ENCODE data around the gene THBS4. TPM values are rescaled to one million over a fixed set of nuclear protein-coding genes. Genes with fewer than 3 reads are reported as not detected.
"Not testable (repeated sequence)": the region's sequence is repeated elsewhere in the genome, so short reads cannot be mapped to it uniquely, and the experiment has no call there.

Gene THBS4
- total RNA-seq, 2 donors from 2014 or later, result 18.4 to 20.8 TPM

GRCh38 chr5:80109646-80110478 lies 74.7 kb downstream of the THBS4 start:
- Histone ChIP-seq H3K4me3 (no peak overlapping the region), H3K9me3 (no peaks in the 10 kb centered on the region), H3K27me3 (no peaks in the 10 kb centered on the region), H3K36me3 (replicated peaks in 1 of 2; ENCODE audit: insufficient read depth in 1 of 2, low read depth in 2 of 2) (no peaks in the 10 kb centered on the region), H3K27ac (no peak overlapping the region), H3K4me1 (peaks cover 22% of the 10 kb centered on the region)
- ATAC-seq (no peak), DNase-seq (no peak)
- WGBS, 2 donors, result 63 to 64% methylated on average over 9 of the region's 9 CpGs
- no peak for TF ChIP-seq POLR2A (IDR thresholded peaks at IDR 0.05)
- no peak for TF ChIP-seq CTCF (IDR thresholded peaks at IDR 0.05)
- intact Hi-C loops (cut with DNase I), result no loop called here

- H3K36me3 ChIP-seq (replicated peaks in 1 of 2; ENCODE audit: insufficient read depth in 1 of 2, low read depth in 2 of 2); intact Hi-C loops (cut with DNase I); H3K27me3 ChIP-seq; ATAC-seq; H3K9me3 ChIP-seq; H3K4me3 ChIP-seq; DNase-seq; H3K27ac ChIP-seq: not testable (repeated sequence)
- peaks cover 13% of the 10 kb centered on the region for H3K4me1 ChIP-seq
- WGBS, 2 donors, result 36 to 52% methylated on average over 5 of the region's 5 CpGs
Observed at GRCh38 chr5:80111376-80111990, 76.3 kb downstream of the THBS4 start.

GRCh38 chr5:80114860-80115259 lies 79.7 kb downstream of the THBS4 start:
- ATAC-seq (no peak), DNase-seq (no peak)
- H3K27ac ChIP-seq, result no peak overlapping the region
- peaks cover 12% of the 10 kb centered on the region for H3K4me1 ChIP-seq
- WGBS, 2 donors, result 63 to 72% methylated on average over 3 of the region's 3 CpGs
- TF ChIP-seq POLR2A (IDR thresholded peaks at IDR 0.05), result no peak
- TF ChIP-seq CTCF (IDR thresholded peaks at IDR 0.05), result no peak
- H3K4me3 ChIP-seq, result no peak overlapping the region
- no peaks in the 10 kb centered on the region for H3K9me3 ChIP-seq
- no peaks in the 10 kb centered on the region for H3K27me3 ChIP-seq
- H3K36me3 ChIP-seq (replicated peaks in 1 of 2; ENCODE audit: insufficient read depth in 1 of 2, low read depth in 2 of 2), result no peaks in the 10 kb centered on the region
- intact Hi-C loops (cut with DNase I), result no loop called here

DNA sequence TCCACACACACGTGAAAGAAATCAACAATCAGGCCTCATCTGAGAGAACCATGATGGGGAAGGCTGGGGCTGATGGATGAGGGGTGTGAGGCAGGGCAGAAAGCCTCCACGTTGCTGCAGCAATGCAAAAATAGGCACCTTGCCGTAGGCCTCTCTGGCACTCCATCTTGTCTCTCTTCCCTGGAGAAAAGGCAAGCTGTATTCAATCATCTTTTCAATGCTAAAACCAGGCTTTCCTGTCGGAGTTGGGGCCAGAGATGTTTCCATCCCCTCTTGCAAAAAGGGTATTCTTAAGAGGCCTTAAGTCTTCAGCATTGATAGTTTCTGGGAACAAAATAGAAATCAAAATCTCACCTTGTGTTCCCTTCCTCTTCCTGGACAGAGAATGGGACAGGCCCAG lies 80.9 kb downstream of the THBS4 start:
- DNase-seq (no peak), ATAC-seq (no peak)
- intact Hi-C loops (cut with DNase I), result no loop called here
- Histone ChIP-seq H3K27me3 (no peaks in the 10 kb centered on the region), H3K36me3 (replicated peaks in 1 of 2; ENCODE audit: insufficient read depth in 1 of 2, low read depth in 2 of 2) (no peaks in the 10 kb centered on the region), H3K9me3 (no peaks in the 10 kb centered on the region), H3K27ac (no peak overlapping the region), H3K4me3 (no peak overlapping the region), H3K4me1 (peaks cover 8% of the 10 kb centered on the region)
- WGBS, 2 donors, result 80 to 82% methylated on average over 4 of the region's 4 CpGs
- TF ChIP-seq POLR2A (IDR thresholded peaks at IDR 0.05), result no peak
- TF ChIP-seq CTCF (IDR thresholded peaks at IDR 0.05), result no peak

DNA sequence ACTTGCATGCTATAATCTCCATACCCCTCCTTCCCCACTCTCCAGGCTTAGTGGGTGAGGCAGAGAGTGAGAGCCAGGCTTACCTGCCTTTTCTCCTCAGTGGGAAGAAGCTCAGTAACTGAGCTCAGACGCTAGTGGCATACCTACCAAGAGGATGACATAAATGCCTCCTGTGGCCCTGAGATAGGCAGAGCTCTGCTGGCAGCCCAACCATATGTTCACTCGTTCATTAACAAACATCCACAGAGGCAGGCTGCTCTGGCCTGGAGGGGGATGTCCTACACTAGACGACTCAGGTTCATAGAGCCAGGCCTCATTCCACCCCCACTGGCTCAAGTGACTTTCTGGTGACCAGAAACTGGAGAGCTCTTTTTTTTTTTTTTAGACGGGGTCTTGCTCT lies 81.3 kb downstream of the THBS4 start:
- H3K4me1 ChIP-seq, result peaks cover 5% of the 10 kb centered on the region
- DNase-seq, result no peak
- H3K4me3 ChIP-seq, result no peak overlapping the region
- intact Hi-C loops (cut with DNase I), result no loop called here
- no peaks in the 10 kb centered on the region for H3K9me3 ChIP-seq
- no peaks in the 10 kb centered on the region for H3K36me3 ChIP-seq (replicated peaks in 1 of 2; ENCODE audit: insufficient read depth in 1 of 2, low read depth in 2 of 2)
- WGBS, 2 donors, result 62 to 81% methylated on average over 4 of the region's 4 CpGs
- H3K27ac ChIP-seq, result no peak overlapping the region
- TF ChIP-seq CTCF (IDR thresholded peaks at IDR 0.05) (no peak), POLR2A (IDR thresholded peaks at IDR 0.05) (no peak)
- H3K27me3 ChIP-seq, result no peaks in the 10 kb centered on the region
- ATAC-seq, result no peak
